A549 (cell line): ENCODE measurements around the gene SLC39A2. TPM values are rescaled to one million over a fixed set of nuclear protein-coding genes. Genes with fewer than 3 reads are reported as not detected.

ENCODE experiments used
- ATAC-seq, 2 experiments: fragments of 200-7000 bp in 1 of 2; fragments of >200 bp in 1 of 2; cut with Nextera tagmentation in 1 of 2; cut with Tn5 transposase in 1 of 2; 3 replicates each; pipeline versions ENCODE4 v1.8.0 to v1.9.1; 2018 to 2020; ENCODE audit warnings: mild to moderate bottlenecking in 1 of 2, moderate library complexity in 1 of 2
- CTCF ChIA-PET: fragments of 300-600 bp; sonication (Branson Sonifier 250); formaldehyde crosslinking; extraction: SDS; loops from one replicate; lab custom pipeline; 2021; ENCODE audit warnings: antibody characterized with exemption, inconsistent platforms; lab: Yijun Ruan, JAX
- POLR2A ChIA-PET: fragments of 350-600 bp; formaldehyde crosslinking; extraction: SDS; loops from one replicate; lab custom pipeline; 2021; ENCODE audit warnings: antibody characterized with exemption, inconsistent platforms; lab: Yijun Ruan, JAX
- DNase-seq, 2 experiments: peaks; one replicate each; pipeline versions ENCODE4 v3.0.0 to v3.0.0-alpha.2; 2011 to 2016; ENCODE audit warnings: low read depth in 1 of 2, low spot score in 1 of 2
- FAIRE-seq: peaks from 2 replicates; lab custom pipeline; 2011; peaks lifted over from hg19 to GRCh38; lab: Jason Lieb, UNC
- H3K27ac ChIP-seq, 2 experiments: fragments of >200 bp; sonication (Bioruptor Twin); formaldehyde crosslinking; 3 replicates each; pipeline ENCODE4 v1.5.1; 2016 to 2017
- H3K4me1 ChIP-seq: fragments of >200 bp; sonication (Bioruptor Twin); formaldehyde crosslinking; 3 replicates; pipeline ENCODE4 v1.6.1; 2016
- H3K4me2 ChIP-seq: fragments of >200 bp; sonication (Bioruptor Twin); formaldehyde crosslinking; 3 replicates; pipeline ENCODE4 v1.6.1; 2016
- H3K4me3 ChIP-seq: fragments of >200 bp; sonication (Bioruptor Twin); formaldehyde crosslinking; 3 replicates; pipeline ENCODE4 v1.5.1; 2016
- H3K9me3 ChIP-seq: fragments of >200 bp; sonication (Bioruptor Twin); formaldehyde crosslinking; 3 replicates; pipeline ENCODE4 v1.6.1; 2016
- BHLHE40 ChIP-seq: IDR thresholded peaks from 2 replicates; pipeline ENCODE4 v1.6.1; 2012; ENCODE audit warnings: low read depth, low read length, inconsistent platforms
- CBX2 ChIP-seq: fragments of 200-600 bp; sonication (generic); IDR thresholded peaks from 2 replicates; pipeline ENCODE4 v1.6.1; 2016; ENCODE audit warnings: low read depth, mild to moderate bottlenecking, borderline replicate concordance
- CBX8 ChIP-seq: fragments of 200-600 bp; sonication (generic); IDR thresholded peaks from 2 replicates; pipeline ENCODE4 v1.6.1; 2016
- CEBPB ChIP-seq, 2 experiments: fragments of >200 bp in 1 of 2; sonication (Bioruptor Twin) in 1 of 2; formaldehyde crosslinking in 1 of 2; IDR thresholded peaks; 2 replicates each; pipeline ENCODE4 v1.6.1; 2012 to 2016
- CHD2 ChIP-seq: fragments of 150-350 bp; IDR thresholded peaks from 2 replicates; pipeline ENCODE4 v1.6.1; 2014; ENCODE audit warnings: low read length; ENCODE audit not compliant: partially characterized antibody
- CHD4 ChIP-seq: fragments of 200-600 bp; sonication (generic); IDR thresholded peaks from 2 replicates; pipeline ENCODE4 v1.6.1; 2016; ENCODE audit warnings: antibody characterized with exemption, mild to moderate bottlenecking, borderline replicate concordance
- ESRRA ChIP-seq: fragments of 150-350 bp; IDR thresholded peaks from 2 replicates; pipeline ENCODE4 v1.6.1; 2014; ENCODE audit warnings: mild to moderate bottlenecking, low read length, borderline replicate concordance
- FOSL2 ChIP-seq, 2 experiments: fragments of 450-650 bp in 1 of 2; fragments of >200 bp in 1 of 2; sonication (Bioruptor Twin) in 1 of 2; formaldehyde crosslinking; IDR thresholded peaks; 2 replicates each; pipeline versions ENCODE4 v1.5.0 to v1.6.1; 2016 to 2020; ENCODE audit warnings: mild to moderate bottlenecking in 1 of 2, moderate library complexity in 1 of 2
- HMGXB4 ChIP-seq: fragments of 250-450 bp; sonication (Bioruptor Pico); IDR thresholded peaks from 2 replicates; pipeline ENCODE4 v1.5.0; 2021; ENCODE audit warnings: mild to moderate bottlenecking, moderate library complexity, borderline replicate concordance
- JUN ChIP-seq, 2 experiments: fragments of >200 bp; sonication (Bioruptor Twin); formaldehyde crosslinking; IDR thresholded peaks; 2 replicates in 1 of 2; 3 replicates in 1 of 2; pipeline ENCODE4 v1.6.1; 2016 to 2017
- JUNB ChIP-seq: fragments of >200 bp; sonication (Bioruptor Twin); formaldehyde crosslinking; IDR thresholded peaks from 2 replicates; pipeline ENCODE4 v1.6.1; 2016
- MAFK ChIP-seq: fragments of 450-650 bp; IDR thresholded peaks from 2 replicates; pipeline ENCODE4 v1.6.1; 2014; ENCODE audit not compliant: partially characterized antibody
- MAX ChIP-seq: IDR thresholded peaks from 2 replicates; pipeline ENCODE4 v1.6.1; 2012
- MAZ ChIP-seq: fragments of 150-350 bp; IDR thresholded peaks from 2 replicates; pipeline ENCODE4 v1.6.1; 2014; ENCODE audit warnings: antibody characterized with exemption, low read depth, low read length, borderline replicate concordance
- POLR2AphosphoS2 ChIP-seq: conservative IDR thresholded peaks from 2 replicates; pipeline ENCODE4 v1.6.1; 2012; ENCODE audit warnings: low read length, improper control_type of control experiment, inconsistent platforms
- RAD21 ChIP-seq, 2 experiments: fragments of >200 bp in 1 of 2; sonication (Bioruptor Twin) in 1 of 2; formaldehyde crosslinking in 1 of 2; IDR thresholded peaks in 1 of 2; conservative IDR thresholded peaks in 1 of 2; 2 replicates in 1 of 2; 3 replicates in 1 of 2; pipeline ENCODE4 v1.6.1; 2012 to 2018; ENCODE audit warnings: inconsistent platforms in 1 of 2
- REST ChIP-seq: fragments of 200-600 bp; sonication (generic); IDR thresholded peaks from 2 replicates; pipeline ENCODE4 v1.6.1; 2016; ENCODE audit warnings: antibody characterized with exemption, mild to moderate bottlenecking, moderate library complexity
- RNF2 ChIP-seq: fragments of 200-600 bp; sonication (generic); IDR thresholded peaks from 2 replicates; pipeline ENCODE4 v1.6.1; 2016; ENCODE audit warnings: low read depth, mild to moderate bottlenecking, antibody characterized with exemption, moderate library complexity, borderline replicate concordance
- TFCP2L1 ChIP-seq: fragments of 250-450 bp; sonication (Bioruptor Pico); IDR thresholded peaks from 2 replicates; pipeline ENCODE4 v1.5.0; 2021; ENCODE audit warnings: mild to moderate bottlenecking
- ZC3H11A ChIP-seq: fragments of 450-650 bp; IDR thresholded peaks from 2 replicates; pipeline ENCODE4 v1.6.1; 2014; ENCODE audit warnings: antibody characterized with exemption, mild to moderate bottlenecking
- ZSCAN20 ChIP-seq: fragments of 250-450 bp; sonication (Bioruptor Pico); IDR thresholded peaks from 2 replicates; pipeline ENCODE4 v1.8.0; 2022; ENCODE audit warnings: mild to moderate bottlenecking, moderate library complexity
- WGBS: methylation state at CpG from one replicate; pipeline ENCODE4 v1.1.6; 2017; ENCODE audit errors: missing lambda C conversion rate; 5-methylcytosine and 5-hydroxymethylcytosine counted together
- polyA plus RNA-seq, 4 experiments: library from polyadenylated mRNA; depleted of rRNA in 3 of 4; stranded (reverse); fragments of >200 nt; fragmentation: RNase III in 1 of 4; extraction: RNeasy Plus Mini Kit Qiagen cat#74134 plus additional on column Dnase treatment in 1 of 4; gene quantifications; 2 replicates in 3 of 4; 3 replicates in 1 of 4; pipeline ENCODE4 v1.2.3, GENCODE V29; 2011 to 2017
- TF ChIP-seq, protein P1 (sequence below): fragments of >200 bp; sonication (Bioruptor Twin); formaldehyde crosslinking; IDR thresholded peaks from 3 replicates; pipeline ENCODE4 v1.5.1; 2016

SLC39A2 gene
- polyA plus RNA-seq, 2 of the 4 experiments (the other 2 are of a cell fraction): not detected

DNA sequence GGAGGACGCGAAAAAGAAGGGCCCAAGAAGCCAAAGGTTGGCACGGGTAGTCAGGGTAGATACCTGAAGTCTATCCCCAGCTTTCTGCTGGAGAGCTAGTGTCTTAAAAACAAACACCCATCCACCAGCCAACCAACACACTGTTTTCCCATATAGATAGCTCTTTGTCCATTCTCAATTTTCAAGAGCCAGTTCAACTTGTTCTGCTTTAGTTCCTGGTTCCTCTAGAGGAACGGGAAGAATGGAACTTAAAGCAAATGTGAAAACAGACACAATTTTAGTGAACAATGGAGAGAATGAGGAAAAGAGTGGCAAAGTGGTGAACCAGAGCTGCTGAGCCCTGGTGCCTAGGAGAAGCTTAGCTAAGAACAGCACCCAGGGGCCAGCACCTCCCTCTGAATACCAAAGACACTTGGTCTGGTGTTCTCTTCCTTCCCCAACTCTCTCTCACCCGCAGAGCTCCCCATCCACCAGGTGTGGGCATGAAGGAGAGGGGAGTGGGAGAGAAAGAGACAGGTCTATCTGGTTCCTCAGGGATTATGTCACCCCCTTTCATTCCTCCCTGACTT, 22.0 kb downstream of the SLC39A2 start:
- ChIA-PET POLR2A (interaction anchor here (1.1 kb wide), 1 partner anchor 83 kb away, joined by 4 read pairs; no protein-coding TSS in a partner anchor), CTCF (interaction anchor here (1.0 to 16.3 kb wide), 9 partner anchors 11 to 330 kb away, joined by 3 to 323 read pairs (median 185); partner anchors contain the start of genes RNASE13, RNASE7, SLC39A2 and TMEM253)
- Histone ChIP-seq H3K27ac (no peak overlapping the region), H3K4me3 (no peak overlapping the region), H3K9me3 (no peaks in the 10 kb centered on the region), H3K4me2 (no peak overlapping the region), H3K4me1 (0 out of 3 replicates have a peak, but pooled peaks cover 3% of the 10 kb centered on the region)
- FAIRE-seq (no peak), DNase-seq (no peak), ATAC-seq (no peak)
- TF ChIP-seq BHLHE40 (no peak), RAD21 (conservative IDR thresholded peaks at IDR 0.05 in 1 of 2, IDR thresholded peaks at IDR 0.05 in 1 of 2) (no peak), CHD4 (no peak), HMGXB4 (CRISPR knock-in tag) (no peak), ZC3H11A (no peak), POLR2AphosphoS2 (no peak), MAZ (no peak), CBX8 (no peak), FOSL2 (IDR thresholded peaks at IDR 0.05) (no peak), FOSL2 (CRISPR knock-in tag; IDR thresholded peaks at IDR 0.05) (no peak), MAFK (no peak), RNF2 (no peak), CHD2 (no peak)
- 89% methylated on average over 5 of the region's 5 CpGs for WGBS

DNA sequence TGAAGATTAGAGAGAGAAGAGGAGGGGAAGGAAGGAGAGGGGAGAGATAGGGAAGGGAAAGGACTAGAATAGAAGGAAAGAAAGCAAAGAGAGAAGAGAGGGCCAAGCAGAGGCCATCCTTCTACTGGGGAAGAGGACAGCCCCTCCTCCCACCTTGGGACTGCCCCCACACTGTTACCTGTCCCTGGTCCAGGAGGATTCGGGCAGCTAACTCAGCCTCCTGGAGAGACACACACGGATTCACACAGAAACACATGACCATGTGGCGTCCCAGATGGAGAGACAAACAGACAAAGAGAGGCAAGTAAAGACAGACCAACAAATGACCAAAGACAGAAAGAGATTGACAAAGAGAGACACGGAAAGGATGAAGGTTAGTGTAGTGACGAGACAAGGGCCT, 23.6 kb downstream of the SLC39A2 start:
- 0 out of 3 replicates have a peak, but pooled peaks cover 3% of the 10 kb centered on the region for H3K4me1 ChIP-seq
- H3K9me3 ChIP-seq: no peaks in the 10 kb centered on the region
- no peak overlapping the region for H3K4me3 ChIP-seq
- DNase-seq: no peak
- CTCF ChIA-PET: interaction anchor here (1.2 to 16.3 kb wide), 6 partner anchors 8 to 331 kb away, joined by 3 to 323 read pairs (median 103); partner anchors contain the start of genes RNASE7, SLC39A2 and TMEM253
- H3K4me2 ChIP-seq: no peak overlapping the region
- no peak overlapping the region for H3K27ac ChIP-seq
- WGBS: 77% methylated on average over 5 of the region's 5 CpGs
- no peak for ATAC-seq
- TF ChIP-seq, protein P1, sequence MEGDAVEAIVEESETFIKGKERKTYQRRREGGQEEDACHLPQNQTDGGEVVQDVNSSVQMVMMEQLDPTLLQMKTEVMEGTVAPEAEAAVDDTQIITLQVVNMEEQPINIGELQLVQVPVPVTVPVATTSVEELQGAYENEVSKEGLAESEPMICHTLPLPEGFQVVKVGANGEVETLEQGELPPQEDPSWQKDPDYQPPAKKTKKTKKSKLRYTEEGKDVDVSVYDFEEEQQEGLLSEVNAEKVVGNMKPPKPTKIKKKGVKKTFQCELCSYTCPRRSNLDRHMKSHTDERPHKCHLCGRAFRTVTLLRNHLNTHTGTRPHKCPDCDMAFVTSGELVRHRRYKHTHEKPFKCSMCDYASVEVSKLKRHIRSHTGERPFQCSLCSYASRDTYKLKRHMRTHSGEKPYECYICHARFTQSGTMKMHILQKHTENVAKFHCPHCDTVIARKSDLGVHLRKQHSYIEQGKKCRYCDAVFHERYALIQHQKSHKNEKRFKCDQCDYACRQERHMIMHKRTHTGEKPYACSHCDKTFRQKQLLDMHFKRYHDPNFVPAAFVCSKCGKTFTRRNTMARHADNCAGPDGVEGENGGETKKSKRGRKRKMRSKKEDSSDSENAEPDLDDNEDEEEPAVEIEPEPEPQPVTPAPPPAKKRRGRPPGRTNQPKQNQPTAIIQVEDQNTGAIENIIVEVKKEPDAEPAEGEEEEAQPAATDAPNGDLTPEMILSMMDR: no peak
- no peak for TF ChIP-seq ESRRA
- no peak for TF ChIP-seq MAX
- no peak for TF ChIP-seq JUNB
- no peak for TF ChIP-seq CBX2
- no peak for TF ChIP-seq CHD2
- no peak for TF ChIP-seq TFCP2L1
- TF ChIP-seq CEBPB (IDR thresholded peaks at IDR 0.05): no peak
- no peak for TF ChIP-seq REST
- no peak for TF ChIP-seq ZSCAN20 (CRISPR knock-in tag)
- no peak for TF ChIP-seq HMGXB4 (CRISPR knock-in tag)
- no peak for TF ChIP-seq JUN (IDR thresholded peaks at IDR 0.05)
- FAIRE-seq: no peak
- POLR2A ChIA-PET: no interaction called here
